AG10803 (cell line): ENCODE results near the gene TEX38.

Source experiments
- DNase-seq: peaks from one replicate; pipeline ENCODE4 v3.0.0; 2010; ENCODE audit warnings: low read depth
- H3K4me3 ChIP-seq: 2 replicates; pipeline ENCODE4 v1.5.1; 2011; ENCODE audit warnings: mild to moderate bottlenecking, low read length, control low read depth
- TF ChIP-seq, protein P1 (sequence below): conservative IDR thresholded peaks from 2 replicates; pipeline ENCODE4 v1.5.1; 2011; ENCODE audit warnings: mild to moderate bottlenecking, low read length, control low read depth, inconsistent platforms

The TEX38 gene

GRCh38 chr1:46721686-46722205 lies 50.1 kb downstream of the TEX38 start:
- no peak overlapping the region for H3K4me3 ChIP-seq
- TF ChIP-seq, protein P1, sequence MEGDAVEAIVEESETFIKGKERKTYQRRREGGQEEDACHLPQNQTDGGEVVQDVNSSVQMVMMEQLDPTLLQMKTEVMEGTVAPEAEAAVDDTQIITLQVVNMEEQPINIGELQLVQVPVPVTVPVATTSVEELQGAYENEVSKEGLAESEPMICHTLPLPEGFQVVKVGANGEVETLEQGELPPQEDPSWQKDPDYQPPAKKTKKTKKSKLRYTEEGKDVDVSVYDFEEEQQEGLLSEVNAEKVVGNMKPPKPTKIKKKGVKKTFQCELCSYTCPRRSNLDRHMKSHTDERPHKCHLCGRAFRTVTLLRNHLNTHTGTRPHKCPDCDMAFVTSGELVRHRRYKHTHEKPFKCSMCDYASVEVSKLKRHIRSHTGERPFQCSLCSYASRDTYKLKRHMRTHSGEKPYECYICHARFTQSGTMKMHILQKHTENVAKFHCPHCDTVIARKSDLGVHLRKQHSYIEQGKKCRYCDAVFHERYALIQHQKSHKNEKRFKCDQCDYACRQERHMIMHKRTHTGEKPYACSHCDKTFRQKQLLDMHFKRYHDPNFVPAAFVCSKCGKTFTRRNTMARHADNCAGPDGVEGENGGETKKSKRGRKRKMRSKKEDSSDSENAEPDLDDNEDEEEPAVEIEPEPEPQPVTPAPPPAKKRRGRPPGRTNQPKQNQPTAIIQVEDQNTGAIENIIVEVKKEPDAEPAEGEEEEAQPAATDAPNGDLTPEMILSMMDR: no peak
- no peak for DNase-seq
